Kidney epithelial cell (primary cell): ENCODE results near the gene SERTAD4. TPM values are rescaled to one million over a fixed set of nuclear protein-coding genes. Genes with fewer than 3 reads are reported as not detected.
"Not testable (repeated sequence)": the region's sequence is repeated elsewhere in the genome, so short reads cannot be mapped to it uniquely, and the experiment has no call there.

Experiments
- DNase-seq: peaks from one replicate; pipeline ENCODE4 v3.0.0-alpha.2; 2010; ENCODE audit warnings: low read depth
- H3K27me3 ChIP-seq: 2 replicates; pipeline ENCODE4 v1.6.0; 2011; ENCODE audit warnings: low read length; ENCODE audit not compliant: control insufficient read depth, insufficient read depth
- H3K36me3 ChIP-seq: 2 replicates; pipeline ENCODE4 v1.5.1; 2011; ENCODE audit warnings: low read length; ENCODE audit not compliant: control insufficient read depth, insufficient read depth
- H3K4me3 ChIP-seq: 2 replicates; pipeline ENCODE4 v1.5.1; 2011; ENCODE audit warnings: low read depth, mild to moderate bottlenecking, control low read depth, low read length
- total RNA-seq: library from RNA; depleted of rRNA; stranded (reverse); fragments of >200 nt; gene quantifications from 2 replicates; pipeline ENCODE4 v1.2.3, GENCODE V29; 2015
- TF ChIP-seq, protein P1 (sequence below): IDR thresholded peaks from 2 replicates; pipeline ENCODE4 v1.5.1; 2011; ENCODE audit warnings: mild to moderate bottlenecking, moderate library complexity, low read length, control low read depth, inconsistent platforms; ENCODE audit not compliant: insufficient read depth, poor library complexity, severe bottlenecking

The SERTAD4 gene
- total RNA-seq: 10.6 and 11.4 TPM in 2 replicates

- TF ChIP-seq, protein P1, sequence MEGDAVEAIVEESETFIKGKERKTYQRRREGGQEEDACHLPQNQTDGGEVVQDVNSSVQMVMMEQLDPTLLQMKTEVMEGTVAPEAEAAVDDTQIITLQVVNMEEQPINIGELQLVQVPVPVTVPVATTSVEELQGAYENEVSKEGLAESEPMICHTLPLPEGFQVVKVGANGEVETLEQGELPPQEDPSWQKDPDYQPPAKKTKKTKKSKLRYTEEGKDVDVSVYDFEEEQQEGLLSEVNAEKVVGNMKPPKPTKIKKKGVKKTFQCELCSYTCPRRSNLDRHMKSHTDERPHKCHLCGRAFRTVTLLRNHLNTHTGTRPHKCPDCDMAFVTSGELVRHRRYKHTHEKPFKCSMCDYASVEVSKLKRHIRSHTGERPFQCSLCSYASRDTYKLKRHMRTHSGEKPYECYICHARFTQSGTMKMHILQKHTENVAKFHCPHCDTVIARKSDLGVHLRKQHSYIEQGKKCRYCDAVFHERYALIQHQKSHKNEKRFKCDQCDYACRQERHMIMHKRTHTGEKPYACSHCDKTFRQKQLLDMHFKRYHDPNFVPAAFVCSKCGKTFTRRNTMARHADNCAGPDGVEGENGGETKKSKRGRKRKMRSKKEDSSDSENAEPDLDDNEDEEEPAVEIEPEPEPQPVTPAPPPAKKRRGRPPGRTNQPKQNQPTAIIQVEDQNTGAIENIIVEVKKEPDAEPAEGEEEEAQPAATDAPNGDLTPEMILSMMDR: no peak
- Histone ChIP-seq H3K27me3 (no peaks in the 10 kb centered on the region), H3K4me3 (peak within 1 kb of the TSS; percentile 92), H3K36me3 (no peaks in the 10 kb centered on the region)
- no peak for DNase-seq
Measured at GRCh38 chr1:210232511-210233215, at the start of gene SERTAD4. SERTAD4 (plus strand) TSS chr1:210232796; CDS start chr1:210237961, 5,165 bp downstream.

DNA sequence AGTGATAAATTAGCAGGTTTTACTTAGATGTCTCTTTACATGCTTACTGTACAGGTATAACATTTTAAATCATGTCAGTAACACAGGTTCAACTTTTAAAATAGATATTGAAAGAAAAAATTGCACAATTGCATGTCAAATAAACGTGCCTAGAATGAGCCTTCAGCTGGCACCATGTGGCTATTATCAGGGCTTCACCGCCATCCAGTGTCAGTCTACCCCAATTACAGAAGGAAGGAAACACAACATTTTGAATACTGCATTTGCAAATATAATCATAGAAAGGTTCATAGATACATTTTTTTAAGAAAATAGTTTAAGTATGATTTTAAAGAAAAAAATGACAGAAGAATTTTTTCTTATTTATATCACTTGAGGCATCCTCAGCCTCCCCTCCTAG, 47.5 kb upstream of the SERTAD4 start:
- DNase-seq: no peak
- H3K36me3 ChIP-seq: no peaks in the 10 kb centered on the region
- H3K27me3 ChIP-seq: no peaks in the 10 kb centered on the region
- H3K4me3 ChIP-seq: no peak overlapping the region
- TF ChIP-seq, protein P1: no peak

DNA sequence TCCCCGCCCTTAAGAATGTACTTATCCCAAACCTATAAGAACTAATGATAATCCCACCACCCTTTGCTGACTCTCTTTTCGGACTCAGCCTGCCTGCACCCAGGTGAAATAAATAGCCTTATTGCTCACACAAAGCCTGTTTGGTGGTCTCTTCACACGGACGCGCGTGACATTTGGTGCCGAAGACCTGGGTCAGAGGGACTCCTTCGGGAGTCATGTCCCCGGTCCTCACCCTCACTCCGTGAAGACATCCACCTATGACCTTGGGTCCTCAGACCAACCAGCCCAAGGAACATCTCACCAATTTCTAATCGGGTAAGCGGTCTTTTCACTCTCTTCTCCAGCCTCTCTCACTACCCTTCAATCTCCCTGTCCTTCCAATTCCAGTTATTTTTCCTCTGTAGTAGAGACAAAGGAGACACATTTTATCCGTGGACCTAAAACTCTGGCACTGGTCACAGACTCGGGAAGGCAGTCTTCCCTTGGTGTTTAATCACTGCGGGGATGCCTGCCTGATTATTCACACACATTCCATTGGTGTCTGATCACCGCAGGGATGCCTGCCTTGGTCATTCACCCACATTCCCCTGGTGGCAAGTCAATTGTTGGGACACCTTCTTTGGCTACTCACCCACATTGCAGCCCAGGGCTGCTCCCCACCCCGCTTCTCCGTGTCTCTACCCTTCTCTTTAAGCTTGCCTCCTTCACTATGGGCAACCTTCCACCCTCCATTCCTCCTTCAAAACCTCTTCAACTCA, 44.6 kb upstream of the SERTAD4 start:
- peak; percentile 61 for DNase-seq
- not testable (repeated sequence) for H3K27me3 ChIP-seq, H3K4me3 ChIP-seq, H3K36me3 ChIP-seq

GRCh38 chr1:210189426-210189825, 43.2 kb upstream of the SERTAD4 start:
- no peak for DNase-seq
- no peaks in the 10 kb centered on the region for H3K36me3 ChIP-seq
- TF ChIP-seq, protein P1: no peak
- H3K4me3 ChIP-seq: no peak overlapping the region
- no peaks in the 10 kb centered on the region for H3K27me3 ChIP-seq

DNA sequence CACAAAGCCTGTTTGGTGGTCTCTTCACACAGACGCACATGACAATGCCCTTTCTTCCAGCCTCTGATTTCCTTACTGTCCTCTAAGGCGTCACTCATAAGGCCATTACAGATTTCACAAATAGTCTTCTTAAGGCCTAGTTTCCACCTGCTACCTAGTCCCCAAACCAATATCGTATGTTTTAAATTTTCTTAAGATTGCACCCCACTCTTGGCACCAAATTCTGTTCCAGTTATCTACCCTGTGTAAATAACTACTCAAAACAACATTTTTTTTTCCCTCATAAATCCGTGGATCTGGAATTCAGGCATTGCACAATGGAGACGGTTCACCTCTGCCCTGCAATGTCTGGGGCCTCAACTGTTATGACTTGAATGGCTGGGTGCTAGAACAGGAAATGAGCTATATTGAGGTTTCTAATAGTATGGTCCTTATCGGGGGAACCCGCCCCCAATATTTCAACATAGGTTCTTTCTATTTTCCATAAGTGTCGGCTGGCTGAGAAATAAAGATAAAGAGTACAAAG, 36.9 kb upstream of the SERTAD4 start:
- Histone ChIP-seq H3K4me3 (no peak overlapping the region), H3K27me3 (no peaks in the 10 kb centered on the region), H3K36me3 (no peaks in the 10 kb centered on the region)
- TF ChIP-seq, protein P1: no peak
- no peak for DNase-seq

- not testable (repeated sequence) for DNase-seq, H3K36me3 ChIP-seq, H3K4me3 ChIP-seq, H3K27me3 ChIP-seq
Measured at GRCh38 chr1:210196266-210196665, 36.3 kb upstream of the SERTAD4 start.
